GM23338 (cell line): Measurements from ENCODE around the gene PCK2. TPM values are rescaled to one million over a fixed set of nuclear protein-coding genes. Genes with fewer than 3 reads are reported as not detected.

ENCODE experiments used
- ATAC-seq: fragments of 200-7000 bp; cut with Tn5 transposase; 3 replicates; pipeline ENCODE4 v1.9.1; 2020
- DNase-seq: peaks from one replicate; pipeline ENCODE4 v3.0.0-alpha.2; 2015; ENCODE audit warnings: low spot score
- H2AFZ ChIP-seq: fragments of 200-600 bp; sonication (generic); 2 replicates; pipeline ENCODE4 v1.8.0; 2016; ENCODE audit warnings: antibody characterized with exemption, mild to moderate bottlenecking, moderate library complexity
- H3F3A ChIP-seq: fragments of 200-600 bp; sonication (generic); replicated peaks from 2 replicates; pipeline ENCODE4 v1.8.0; 2017; ENCODE audit warnings: antibody characterized with exemption, mixed run types, low read depth
- H3K27ac ChIP-seq: fragments of 200-600 bp; sonication (generic); 2 replicates; pipeline ENCODE4 v1.6.1; 2016; ENCODE audit warnings: low read depth
- H3K27me3 ChIP-seq: fragments of 200-600 bp; sonication (generic); 2 replicates; pipeline ENCODE4 v1.8.0; 2016; ENCODE audit warnings: mild to moderate bottlenecking, mixed run types, moderate library complexity; ENCODE audit not compliant: insufficient read depth
- H3K36me3 ChIP-seq: fragments of 200-600 bp; sonication (generic); 2 replicates; pipeline ENCODE4 v1.8.0; 2016; ENCODE audit warnings: mild to moderate bottlenecking; ENCODE audit not compliant: insufficient read depth
- H3K4me1 ChIP-seq: fragments of 200-600 bp; sonication (generic); 2 replicates; pipeline ENCODE4 v1.8.0; 2016; ENCODE audit warnings: mild to moderate bottlenecking, moderate library complexity; ENCODE audit not compliant: insufficient read depth
- H3K4me2 ChIP-seq: fragments of 200-600 bp; sonication (generic); 2 replicates; pipeline ENCODE4 v1.7.1; 2017; ENCODE audit warnings: mixed run types
- H3K4me3 ChIP-seq: fragments of 200-600 bp; sonication (generic); 2 replicates; pipeline ENCODE4 v1.6.1; 2016; ENCODE audit warnings: mixed run types
- H3K79me2 ChIP-seq: fragments of 200-600 bp; sonication (generic); replicated peaks from 2 replicates; pipeline ENCODE4 v1.8.0; 2017; ENCODE audit warnings: mild to moderate bottlenecking; ENCODE audit not compliant: insufficient read depth
- H3K9me2 ChIP-seq: fragments of 200-600 bp; sonication (generic); 2 replicates; pipeline ENCODE4 v1.8.0; 2017; ENCODE audit not compliant: insufficient read depth
- H4K20me1 ChIP-seq: fragments of 200-600 bp; sonication (generic); replicated peaks from 2 replicates; pipeline ENCODE4 v1.8.0; 2017; ENCODE audit warnings: mild to moderate bottlenecking; ENCODE audit not compliant: insufficient read depth
- H3K27ac Mint-ChIP-seq: 2 replicates; pipeline ENCODE4 v1.8.0; 2020; ENCODE audit warnings: inconsistent platforms, mild to moderate bottlenecking, moderate library complexity, mixed read lengths
- H3K27me3 Mint-ChIP-seq: 3 replicates; pipeline ENCODE4 v1.8.0; 2022; ENCODE audit warnings: low read depth, mild to moderate bottlenecking, moderate library complexity, mixed read lengths, inconsistent platforms; ENCODE audit not compliant: insufficient read depth, poor library complexity
- H3K36me3 Mint-ChIP-seq: 3 replicates; pipeline ENCODE4 v1.8.0; 2021; ENCODE audit warnings: low read depth, mild to moderate bottlenecking, inconsistent platforms, moderate library complexity, mixed read lengths
- H3K4me1 Mint-ChIP-seq: 3 replicates; pipeline ENCODE4 v1.8.0; 2020; ENCODE audit warnings: mild to moderate bottlenecking, inconsistent platforms, mixed read lengths
- H3K4me3 Mint-ChIP-seq: 3 replicates; pipeline ENCODE4 v1.8.0; 2021; ENCODE audit warnings: moderate library complexity, mild to moderate bottlenecking, inconsistent platforms, mixed read lengths
- H3K9me3 Mint-ChIP-seq: 3 replicates; pipeline ENCODE4 v1.8.0; 2020; ENCODE audit warnings: moderate library complexity, mild to moderate bottlenecking, inconsistent platforms, mixed read lengths
- CREB1 ChIP-seq: fragments of 250-450 bp; sonication (Bioruptor Pico); IDR thresholded peaks from 2 replicates; pipeline ENCODE4 v1.5.0; 2020; ENCODE audit warnings: low read depth, mild to moderate bottlenecking, moderate library complexity
- ETS1 ChIP-seq: IDR thresholded peaks from 2 replicates; pipeline ENCODE4 v1.6.1; 2016; ENCODE audit warnings: antibody characterized with exemption
- EZH2 ChIP-seq: fragments of 200-600 bp; sonication (generic); IDR thresholded peaks from one replicate; pipeline ENCODE4 v1.8.0; 2017; ENCODE audit warnings: antibody characterized with exemption, mild to moderate bottlenecking, low read depth; ENCODE audit not compliant: unreplicated experiment
- EZH2phosphoT487 ChIP-seq: fragments of 200-600 bp; sonication (generic); IDR thresholded peaks from one replicate; pipeline ENCODE4 v1.8.1; 2018; ENCODE audit warnings: antibody characterized with exemption; ENCODE audit not compliant: unreplicated experiment
- JUNB ChIP-seq: IDR thresholded peaks from one replicate; pipeline ENCODE4 v1.6.1; 2016; ENCODE audit warnings: antibody characterized with exemption; ENCODE audit not compliant: unreplicated experiment
- NANOG ChIP-seq: IDR thresholded peaks from 2 replicates; pipeline ENCODE4 v1.6.1; 2016; ENCODE audit warnings: antibody characterized with exemption, borderline replicate concordance
- POLR2AphosphoS5 ChIP-seq: IDR thresholded peaks from 2 replicates; pipeline ENCODE4 v1.6.1; 2016; ENCODE audit warnings: antibody characterized with exemption, low read depth
- REST ChIP-seq: IDR thresholded peaks from one replicate; pipeline ENCODE4 v1.6.1; 2018; ENCODE audit warnings: antibody characterized with exemption; ENCODE audit not compliant: unreplicated experiment
- STAT1 ChIP-seq: IDR thresholded peaks from one replicate; pipeline ENCODE4 v1.6.1; 2016; ENCODE audit warnings: antibody characterized with exemption; ENCODE audit not compliant: unreplicated experiment
- ZNF114 ChIP-seq: fragments of 250-450 bp; sonication (Bioruptor Pico); IDR thresholded peaks from 2 replicates; pipeline ENCODE4 v1.5.0; 2020; ENCODE audit warnings: mild to moderate bottlenecking, moderate library complexity
- ZNF331 ChIP-seq: fragments of 250-450 bp; sonication (Bioruptor Pico); IDR thresholded peaks from 2 replicates; pipeline ENCODE4 v1.5.0; 2020; ENCODE audit warnings: low read depth, mild to moderate bottlenecking, moderate library complexity
- ZNF462 ChIP-seq: fragments of 250-450 bp; sonication (Bioruptor Pico); IDR thresholded peaks from 2 replicates; pipeline ENCODE4 v1.5.0; 2020; ENCODE audit warnings: mild to moderate bottlenecking, moderate library complexity
- polyA plus RNA-seq: library from polyadenylated mRNA; unstranded; fragments of >200 nt; fragmentation: Nextera tagmentation; extraction: Ambion mirVana; gene quantifications from 2 replicates; pipeline ENCODE4 v1.2.1, GENCODE V29; 2016
- total RNA-seq: library from RNA; depleted of rRNA; stranded (reverse); fragments of >200 nt; shearing (Covaris generic); gene quantifications from 2 replicates; pipeline ENCODE4 v1.2.3, GENCODE V29; 2014

PCK2 gene
- total and polyA plus RNA-seq, 2 experiments from 2014 or later: 53.5 to 103 TPM

GRCh38 chr14:24062216-24062980 is 31.7 kb upstream of the PCK2 start:
- H3K9me3 Mint-ChIP-seq: no peaks in the 10 kb centered on the region; the same call in 2 of the 3 replicates
- H3K27ac Mint-ChIP-seq: peak overlapping the region; percentile 57; the same call in 1 of the 2 replicates
- ATAC-seq (no peak), DNase-seq (no peak)
- H3K4me3 ChIP-seq: no peak overlapping the region
- H4K20me1 ChIP-seq: no peaks in the 10 kb centered on the region
- no peak overlapping the region for H3K27ac ChIP-seq
- no peaks in the 10 kb centered on the region for H3K79me2 ChIP-seq
- no peak for TF ChIP-seq ZNF331
- TF ChIP-seq ETS1: no peak
- TF ChIP-seq STAT1: no peak
- no peak for TF ChIP-seq CREB1
- TF ChIP-seq EZH2: no peak
- TF ChIP-seq ZNF114: no peak
- TF ChIP-seq POLR2AphosphoS5: no peak
- TF ChIP-seq EZH2phosphoT487: no peak
- no peak for TF ChIP-seq ZNF462 (CRISPR knock-in tag)
- TF ChIP-seq NANOG: no peak
- TF ChIP-seq REST: no peak
- TF ChIP-seq JUNB: no peak
- H3K27me3 Mint-ChIP-seq: peaks cover 5% of the 10 kb centered on the region
- H3K4me2 ChIP-seq: no peak overlapping the region
- no peak overlapping the region for H2AFZ ChIP-seq
- no peaks in the 10 kb centered on the region for H3F3A ChIP-seq
- no peaks in the 10 kb centered on the region for H3K9me2 ChIP-seq
- no peaks in the 10 kb centered on the region for H3K36me3 ChIP-seq
- no peaks in the 10 kb centered on the region for H3K27me3 ChIP-seq
- no peak overlapping the region for H3K4me3 Mint-ChIP-seq
- peaks cover 15% of the 10 kb centered on the region; the same call in 2 of the 3 replicates for H3K36me3 Mint-ChIP-seq
- H3K4me1 Mint-ChIP-seq: peaks cover 13% of the 10 kb centered on the region
- no peaks in the 10 kb centered on the region for H3K4me1 ChIP-seq
